Sigmoid colon (tissue), 4 donors: ENCODE results near the gene TINCR.

Experiments
- CTCF ChIP-seq, 4 experiments: fragments of 450-650 bp in 3 of 4; fragments of 200-600 bp in 1 of 4; IDR thresholded peaks; one replicate each; pipeline ENCODE4 v1.5.1; 2016 to 2019; ENCODE audit warnings: antibody characterized with exemption in 4 of 4, mild to moderate bottlenecking in 3 of 4, moderate library complexity in 2 of 4
- EP300 ChIP-seq, 4 donors: sonication (generic); formaldehyde crosslinking; IDR thresholded peaks; one replicate each; pipeline ENCODE4 v1.6.1; 2017; ENCODE audit warnings: antibody characterized with exemption in 4 of 4
- POLR2A ChIP-seq, 2 donors: fragments of 450-650 bp; IDR thresholded peaks; one replicate each; pipeline ENCODE4 v1.6.1; 2016; ENCODE audit warnings: antibody characterized with exemption in 2 of 2, mild to moderate bottlenecking in 2 of 2, moderate library complexity in 2 of 2

GRCh38 chr19:5526691-5527090, 41.1 kb downstream of the TINCR start:
- TF ChIP-seq CTCF (IDR thresholded peaks at IDR 0.05) (no peak), POLR2A (IDR thresholded peaks at IDR 0.05) (no peak), EP300 (IDR thresholded peaks at IDR 0.05) (no peak)
